HG03565 (cell line): ENCODE data around the gene NCR2.

ENCODE experiments used
- ATAC-seq: cut with Tn5 transposase; IDR thresholded peaks from one replicate; pipeline ENCODE4 v1.9.1; 2021; ENCODE audit warnings: mild to moderate bottlenecking, moderate library complexity; ENCODE audit not compliant: unreplicated experiment

NCR2 gene

GRCh38 chr6:41327177-41327576 lies 8.2 kb upstream of the NCR2 start:
- ATAC-seq, result no peak

DNA sequence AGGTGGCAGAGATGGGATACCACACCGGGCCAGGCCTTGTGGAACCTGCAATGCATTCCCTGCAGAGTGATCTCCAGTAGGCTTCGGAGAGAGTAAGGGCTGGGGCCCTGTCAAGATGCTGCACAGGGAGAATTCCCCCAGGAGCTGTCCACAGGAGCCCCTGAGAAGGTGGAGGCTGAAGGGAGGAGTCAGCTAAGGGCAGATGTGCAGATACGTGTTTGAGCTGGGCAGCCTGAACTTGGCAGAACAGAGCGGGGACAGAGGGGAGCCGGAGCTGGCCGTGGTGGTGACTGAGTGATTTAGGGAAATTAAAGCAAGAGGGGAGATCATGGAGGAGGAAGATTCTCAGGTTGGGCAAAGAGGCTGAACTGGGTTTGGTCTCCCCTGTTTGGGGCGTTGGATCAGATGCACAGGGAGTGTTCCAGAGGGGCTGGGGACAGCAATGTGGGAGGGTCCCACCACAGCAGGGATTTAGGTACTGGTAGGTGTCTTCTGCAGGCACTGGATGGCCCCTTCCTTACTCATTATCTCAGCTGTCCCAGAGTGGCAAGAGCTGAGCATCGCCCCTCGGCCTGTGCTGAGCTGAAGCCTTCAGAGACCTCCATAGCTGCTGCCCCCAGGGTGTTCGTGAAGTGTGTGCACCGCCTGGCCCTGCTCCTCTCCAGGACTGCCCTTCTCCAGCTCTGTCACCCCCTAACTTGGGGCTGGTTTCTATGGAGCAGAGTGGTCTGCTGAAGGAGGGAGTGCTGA lies 3.8 kb upstream of the NCR2 start:
- ATAC-seq, result no peak

- ATAC-seq, result no peak
Measured at GRCh38 chr6:41332241-41332640, 3.2 kb upstream of the NCR2 start.

DNA sequence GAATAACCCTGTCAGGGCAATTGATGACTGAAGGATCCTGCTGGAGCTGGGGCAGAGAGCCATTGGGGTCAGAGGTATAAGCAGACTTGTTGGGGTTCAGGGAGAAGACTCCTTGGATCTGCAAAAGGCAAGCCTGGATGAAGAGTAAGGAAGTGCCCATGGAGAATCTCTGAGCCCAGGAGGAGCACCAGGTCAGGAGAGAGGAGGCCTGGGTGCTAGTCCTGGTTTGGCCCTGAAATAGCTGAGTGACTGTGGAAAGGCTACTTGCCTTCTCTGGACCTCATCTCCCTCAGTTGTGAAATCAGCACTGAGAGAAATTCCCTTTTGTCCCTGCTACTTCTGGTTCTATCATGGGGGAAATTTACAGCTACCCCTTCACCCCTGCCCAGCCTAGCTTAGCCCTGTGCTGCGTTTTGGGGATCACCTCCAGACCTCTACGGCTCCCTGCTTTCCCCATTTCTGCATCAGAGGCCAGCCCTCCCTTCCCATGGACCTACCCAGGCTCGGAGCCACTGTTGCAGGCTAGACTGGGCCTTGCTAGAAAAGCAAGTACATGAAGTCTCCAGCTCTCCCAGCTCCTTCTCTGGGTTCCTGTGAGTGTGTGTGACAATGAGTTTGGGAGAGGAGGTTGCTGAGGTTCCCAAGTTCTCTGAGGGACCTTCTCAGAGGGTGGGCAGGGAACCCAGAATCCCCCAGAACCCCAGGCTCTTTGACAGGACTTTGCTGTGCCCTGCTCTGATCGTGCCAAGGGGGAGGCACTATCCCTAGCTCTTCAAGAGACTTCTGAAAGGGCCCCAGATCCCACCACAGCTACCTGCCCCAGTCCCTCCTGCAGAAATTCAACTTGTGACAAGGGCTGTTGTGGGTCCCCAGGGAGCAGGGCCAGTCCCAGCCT lies 2.3 kb upstream of the NCR2 start:
- ATAC-seq, result no peak

DNA sequence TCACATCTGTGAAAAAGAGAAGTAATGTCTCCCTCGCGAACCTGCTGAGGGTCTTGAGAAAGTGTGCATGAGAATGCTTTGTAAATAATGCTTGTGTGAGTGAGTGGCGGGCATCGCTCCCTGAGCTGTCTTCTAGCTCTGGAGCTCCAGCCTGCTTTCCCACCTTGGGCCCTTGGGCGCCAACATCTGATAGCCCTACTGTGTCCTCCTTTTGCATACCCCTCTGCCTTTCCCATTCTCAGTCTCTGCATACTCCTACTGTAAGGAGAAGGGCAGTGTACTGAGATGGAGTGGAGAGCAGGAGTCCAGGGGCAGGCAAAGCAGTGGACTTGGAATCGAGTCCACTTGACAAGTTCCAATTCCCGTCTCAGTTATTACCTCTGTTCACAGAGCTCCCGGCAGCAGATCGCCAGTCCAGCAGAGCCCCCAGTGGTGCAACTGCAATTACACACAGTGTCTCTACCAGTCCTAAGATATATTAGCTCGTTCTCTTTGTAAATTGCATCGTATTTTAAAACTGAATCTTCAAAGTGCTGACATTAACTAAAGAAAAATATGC lies 847 bp upstream of the NCR2 start:
- no peak for ATAC-seq

- ATAC-seq, result no peak
Measured at GRCh38 chr6:41335943-41336342, 535 bp downstream of the NCR2 start.

- no peak for ATAC-seq
Measured at GRCh38 chr6:41336824-41337223, 1.4 kb downstream of the NCR2 start.

DNA sequence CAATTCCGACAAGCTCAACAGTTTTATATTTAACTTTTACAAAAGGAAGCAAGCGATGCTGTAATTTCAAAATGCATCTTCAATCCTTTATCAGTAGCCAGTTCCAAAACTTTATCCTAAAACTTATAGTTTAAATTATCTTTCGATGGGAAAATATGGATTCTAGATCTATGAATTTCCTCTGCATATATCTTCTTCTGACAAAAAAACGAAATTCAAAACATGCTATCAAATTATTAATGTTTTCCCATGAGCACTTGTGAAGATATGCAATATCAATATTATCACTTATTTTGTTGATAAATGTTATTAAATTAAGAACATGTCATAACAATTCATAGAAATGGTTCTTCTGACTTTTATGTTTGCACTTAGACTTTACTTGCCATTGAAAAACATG lies 2.3 kb downstream of the NCR2 start:
- no peak for ATAC-seq

DNA sequence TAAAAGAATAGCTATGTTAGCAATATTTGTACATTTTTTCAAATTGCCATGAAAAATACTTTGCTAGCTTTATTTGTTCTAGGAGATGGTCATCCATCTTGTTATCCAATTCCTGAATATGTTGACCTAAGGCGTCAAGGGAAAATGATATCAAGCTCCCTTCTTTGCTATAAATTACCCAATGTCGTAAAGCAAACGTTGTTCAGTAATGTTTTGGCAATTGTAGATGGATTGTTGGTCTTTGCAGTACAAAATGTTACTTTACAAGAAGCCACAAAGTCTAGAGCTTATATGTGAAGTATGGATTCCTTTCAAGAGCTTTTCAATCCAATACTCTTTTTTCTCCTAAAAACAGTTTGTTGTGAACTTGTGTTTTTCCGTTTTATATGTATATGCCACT lies 3.3 kb downstream of the NCR2 start:
- ATAC-seq, result no peak

DNA sequence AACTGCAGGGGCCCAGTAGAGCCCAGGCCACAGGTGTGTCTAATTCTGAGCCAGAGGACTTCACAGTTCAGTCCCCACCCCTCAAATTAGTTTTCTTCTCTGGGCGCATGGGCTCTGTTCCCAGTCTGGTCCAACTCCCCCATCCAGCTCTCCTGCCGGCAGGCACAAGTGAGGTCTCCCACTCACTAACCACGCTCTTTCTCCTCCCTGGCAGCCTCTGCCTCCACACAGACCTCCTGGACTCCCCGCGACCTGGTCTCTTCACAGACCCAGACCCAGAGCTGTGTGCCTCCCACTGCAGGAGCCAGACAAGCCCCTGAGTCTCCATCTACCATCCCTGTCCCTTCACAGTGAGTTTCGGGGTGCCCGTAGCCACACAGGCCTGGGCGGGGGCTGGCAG lies 6.2 kb downstream of the NCR2 start:
- no peak for ATAC-seq

DNA sequence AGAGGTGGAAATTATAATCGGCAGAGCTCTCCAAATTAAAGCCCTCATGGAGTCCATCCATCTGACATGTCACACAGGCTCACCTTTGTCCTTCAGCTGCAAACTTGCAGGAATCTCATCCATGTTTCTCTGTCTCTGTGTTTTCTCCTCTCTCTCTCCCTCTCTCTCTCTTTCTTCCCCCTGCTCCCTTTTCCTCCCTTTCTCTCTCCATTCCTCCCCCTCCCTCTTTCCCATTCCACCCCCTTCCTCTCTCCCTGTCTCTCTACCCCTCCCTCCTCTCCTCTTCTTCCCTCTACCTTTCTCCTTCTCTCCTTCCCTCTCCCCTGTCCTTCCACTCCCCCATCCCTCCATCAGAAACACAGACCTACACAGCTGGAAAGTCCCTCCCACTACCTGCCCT lies 6.8 kb downstream of the NCR2 start:
- no peak for ATAC-seq

GRCh38 chr6:41343641-41344187 lies 8.3 kb downstream of the NCR2 start:
- ATAC-seq, result no peak

DNA sequence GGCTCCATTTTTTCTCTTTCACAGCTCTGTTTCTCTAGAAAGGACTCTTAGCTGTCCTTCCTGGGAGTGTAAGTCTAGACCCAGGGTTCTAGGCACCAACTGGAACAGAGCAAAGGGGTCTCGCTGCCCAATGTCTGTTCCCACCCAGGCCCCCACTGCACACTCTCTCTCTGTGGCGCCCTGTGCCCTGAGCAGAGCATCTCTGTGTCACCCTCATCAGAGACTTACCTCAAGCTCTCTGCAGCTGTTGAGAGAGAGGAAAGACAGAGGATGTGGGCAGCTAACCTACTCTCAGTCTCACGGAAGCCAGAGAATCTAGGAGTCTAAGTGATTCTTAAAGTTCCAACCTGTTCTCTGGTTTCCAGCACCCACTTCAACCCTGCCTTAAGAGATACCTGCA lies 9.5 kb downstream of the NCR2 start:
- no peak for ATAC-seq

DNA sequence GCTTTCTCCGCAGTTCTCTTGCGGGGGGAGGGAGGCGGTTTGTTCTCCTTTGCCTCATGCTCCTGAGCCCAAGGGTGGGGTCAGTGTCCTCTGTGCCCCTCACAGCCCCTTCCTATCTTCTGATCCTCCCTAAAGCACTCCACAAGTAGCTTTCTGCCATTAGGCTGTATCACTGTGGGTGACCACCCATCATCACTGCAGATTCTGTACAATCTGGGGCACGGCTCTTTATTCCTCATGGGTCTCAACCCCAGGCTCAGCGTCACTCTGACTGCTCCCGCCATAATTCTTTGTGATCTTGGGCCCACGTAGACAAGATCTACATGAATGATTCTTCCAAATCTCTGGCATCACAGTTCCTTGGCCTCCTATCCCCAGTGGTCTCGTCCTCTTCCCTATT lies 10.5 kb downstream of the NCR2 start:
- no peak for ATAC-seq

DNA sequence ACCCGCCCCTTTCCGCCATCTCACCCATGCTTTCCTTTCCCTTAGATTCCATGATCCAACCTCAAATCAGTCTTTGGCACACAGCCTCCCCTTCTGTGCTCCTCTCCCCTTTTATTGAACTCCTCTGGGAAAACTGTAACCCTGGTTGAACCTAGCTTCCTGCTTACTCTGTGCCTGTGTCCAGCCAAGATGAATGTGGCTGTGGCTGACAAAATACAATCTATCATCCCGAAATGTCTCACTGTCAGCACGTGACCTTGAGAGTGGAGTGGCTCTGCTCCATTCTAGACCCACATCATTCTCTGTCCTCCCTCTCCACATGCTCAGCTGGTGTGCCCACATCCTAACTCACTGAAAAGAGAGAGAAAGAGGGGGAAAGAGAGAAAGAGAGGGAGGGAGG lies 11.0 kb downstream of the NCR2 start:
- no peak for ATAC-seq

DNA sequence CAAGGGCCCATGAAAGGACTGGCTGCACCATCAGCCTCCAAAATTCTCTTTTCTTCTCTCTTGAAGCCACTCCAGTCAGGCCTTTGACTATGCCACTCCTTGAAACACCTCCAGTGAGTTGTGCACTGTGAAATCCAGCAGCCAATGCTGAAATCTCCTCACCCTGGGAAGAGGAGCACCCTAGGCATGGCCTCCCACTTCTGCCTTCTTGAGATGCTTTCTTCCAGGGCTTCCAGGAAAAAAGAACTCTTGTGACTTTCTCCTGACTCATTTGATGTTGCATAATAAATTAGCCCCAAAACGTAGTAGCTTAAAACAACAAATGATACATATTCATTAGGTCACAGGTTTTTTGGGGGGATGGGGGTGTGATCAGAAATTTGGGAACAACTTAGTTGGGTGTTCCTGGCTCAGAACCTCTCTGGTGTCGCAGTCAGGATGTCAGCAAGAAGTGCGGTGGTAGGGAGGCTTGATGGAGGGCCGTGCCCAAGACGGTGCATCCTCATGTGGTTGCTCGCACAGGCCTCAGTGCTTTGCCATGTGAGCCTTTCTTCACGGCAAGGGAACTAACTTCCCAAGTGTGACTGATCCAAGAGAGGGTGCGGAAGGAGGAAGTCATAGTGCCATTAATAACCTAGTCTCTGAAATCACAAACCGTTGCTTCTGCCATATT lies 12.1 kb downstream of the NCR2 start:
- ATAC-seq, result no peak

DNA sequence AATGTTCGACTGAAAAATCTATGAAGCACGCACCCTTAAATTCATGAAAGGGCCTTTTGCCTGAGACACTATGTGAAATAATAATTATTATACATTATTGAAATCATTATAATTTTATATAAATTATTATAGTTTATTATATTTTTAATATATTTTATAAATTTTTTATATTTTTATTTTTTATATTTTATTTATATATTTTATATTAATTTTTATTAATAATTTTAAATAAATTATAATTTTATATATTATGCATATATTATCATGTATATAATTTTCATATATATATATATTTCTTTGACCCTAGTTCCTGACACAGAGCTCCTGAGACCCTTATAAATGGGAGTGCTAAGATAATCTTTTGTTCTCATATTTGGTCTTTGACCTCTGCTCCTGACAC lies 13.5 kb downstream of the NCR2 start:
- no peak for ATAC-seq

GRCh38 chr6:41352396-41352795 lies 17.0 kb downstream of the NCR2 start:
- ATAC-seq, result no peak

GRCh38 chr6:41352907-41353306 lies 17.5 kb downstream of the NCR2 start:
- ATAC-seq, result no peak

GRCh38 chr6:41353333-41353732 lies 17.9 kb downstream of the NCR2 start:
- ATAC-seq, result no peak

DNA sequence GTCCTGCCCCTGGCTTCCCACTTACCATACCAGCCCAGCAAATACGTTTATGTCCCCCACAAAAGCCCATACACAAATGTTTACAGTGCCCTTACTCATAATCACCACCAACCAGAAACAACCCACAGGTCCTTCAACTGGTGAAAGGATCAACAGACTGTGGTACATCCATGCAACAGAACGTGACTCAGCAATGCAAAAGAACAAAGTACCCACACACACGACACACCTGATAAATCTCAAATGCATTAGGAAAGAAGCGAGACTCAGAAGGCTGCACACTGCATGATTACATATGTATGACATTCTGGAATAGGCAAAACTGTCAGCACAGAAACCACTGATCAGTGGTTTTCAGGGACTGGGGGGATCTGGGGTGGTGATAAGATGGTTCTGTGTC lies 20.5 kb downstream of the NCR2 start:
- ATAC-seq, result no peak
